HG02884 (cell line): ENCODE data around the gene KRT14.

Experiments used
- ATAC-seq: cut with Tn5 transposase; IDR thresholded peaks from one replicate; pipeline ENCODE4 v1.9.1; 2021; ENCODE audit warnings: mild to moderate bottlenecking, moderate library complexity; ENCODE audit not compliant: unreplicated experiment

KRT14 gene

GRCh38 chr17:41533613-41534012 is 53.1 kb downstream of the KRT14 start:
- no peak for ATAC-seq

DNA sequence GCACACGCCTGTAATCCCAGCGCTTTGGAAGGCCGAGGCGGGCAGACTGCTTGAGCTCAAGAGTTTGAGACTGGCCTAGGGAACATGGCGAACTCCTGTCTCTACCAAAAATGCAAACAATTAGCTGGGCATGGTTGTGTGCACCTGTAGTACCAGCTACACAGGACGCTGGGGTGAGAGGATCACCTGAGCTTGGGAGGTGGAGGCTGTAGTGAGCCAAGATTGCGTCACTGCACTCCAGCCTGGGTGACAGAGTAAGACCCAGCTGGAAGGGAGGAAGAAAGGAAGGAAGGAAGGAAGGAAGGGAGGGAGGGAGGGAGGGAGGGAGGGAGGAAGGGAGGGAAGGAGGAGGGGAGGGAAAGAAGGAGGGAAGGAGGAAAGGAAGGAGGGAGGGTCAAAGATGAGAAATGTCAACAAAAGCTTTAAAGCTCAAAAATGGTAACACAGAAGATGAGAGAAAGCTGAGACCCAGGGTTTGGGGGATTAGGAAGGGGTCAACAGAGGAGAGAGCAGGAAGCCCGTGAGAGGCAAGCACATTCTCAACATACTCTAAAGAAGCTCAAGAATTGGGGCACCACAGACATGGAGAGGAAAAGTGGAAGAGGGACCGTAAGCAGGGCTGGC is 53.6 kb downstream of the KRT14 start:
- ATAC-seq: no peak
